ENCODE data around the gene DPEP1.
"Not testable (repeated sequence)": the region's sequence is repeated elsewhere in the genome, so short reads cannot be mapped to it uniquely, and the experiment has no call there.

The DPEP1 gene

DNA sequence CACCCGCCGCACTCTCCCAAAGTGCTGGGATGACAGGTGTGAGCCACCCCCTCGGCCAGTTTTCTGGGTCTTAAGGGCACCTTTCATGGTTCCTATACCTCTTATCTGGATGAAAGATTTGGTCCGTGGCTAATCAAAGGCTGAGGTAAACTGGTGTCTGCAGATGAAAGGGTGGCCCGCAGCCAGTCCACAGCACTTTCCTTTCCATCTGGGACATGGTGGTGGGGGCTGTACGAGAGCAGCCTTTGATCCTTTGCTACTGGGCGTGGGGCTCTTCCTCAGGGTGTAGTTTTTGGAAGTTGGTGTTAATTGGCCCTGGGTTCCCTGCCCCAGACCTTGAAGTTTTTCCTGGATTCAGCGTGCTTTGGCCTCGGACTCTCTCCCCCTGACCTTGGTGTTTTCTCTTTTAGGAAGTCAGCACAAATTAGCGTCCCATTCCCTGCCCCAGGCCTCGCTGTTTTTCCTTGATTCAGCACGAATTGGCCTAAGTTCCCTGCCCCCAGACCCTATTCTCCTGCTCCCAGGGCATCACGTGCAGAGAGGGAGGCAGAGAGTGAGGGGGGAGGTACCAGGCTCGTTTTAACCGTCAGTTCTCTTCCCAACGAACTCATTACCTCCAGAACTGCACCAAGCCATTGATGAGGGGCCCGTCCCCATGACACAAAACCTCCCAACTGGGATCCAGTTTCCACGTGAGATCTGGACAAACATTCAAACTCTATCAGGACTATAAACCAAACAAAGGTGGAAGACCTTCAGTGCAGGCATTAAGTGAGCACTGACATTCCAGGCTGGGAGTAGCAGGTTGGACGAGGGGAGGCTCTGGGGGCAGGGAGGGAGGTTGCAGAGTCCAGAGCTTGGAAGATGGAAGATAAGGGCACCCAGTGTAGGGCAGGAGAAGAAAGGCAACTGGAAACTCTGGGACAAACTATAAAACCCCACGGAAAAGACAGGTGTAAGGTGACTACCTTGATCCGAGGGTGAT, 11.6 kb downstream of the DPEP1 start:
- no peaks in the 10 kb centered on the region for H3K9me3 ChIP-seq (ENCODE audit: insufficient read depth, low read length)
- H2AFZ ChIP-seq (ENCODE audit: low read depth, low read length): no peak overlapping the region
- no peaks in the 10 kb centered on the region for H3K27me3 ChIP-seq (ENCODE audit: low read depth, low read length)
- H3K4me2 ChIP-seq (ENCODE audit: low read length): no peak overlapping the region
- no peaks in the 10 kb centered on the region for H4K20me1 ChIP-seq (ENCODE audit: insufficient read depth, low read length)
- no peaks in the 10 kb centered on the region for H3K36me3 ChIP-seq (replicated peaks; ENCODE audit: low read depth, low read length)
- no peak overlapping the region for H3K4me3 ChIP-seq (ENCODE audit: low read length)
- no peaks in the 10 kb centered on the region for H3K4me1 ChIP-seq (ENCODE audit: low read length)
- H3K27ac ChIP-seq (ENCODE audit: low read length): no peak overlapping the region
- TF ChIP-seq EZH2phosphoT487 (IDR thresholded peaks at IDR 0.05; ENCODE audit: low read depth): no peak
- TF ChIP-seq, protein P1, sequence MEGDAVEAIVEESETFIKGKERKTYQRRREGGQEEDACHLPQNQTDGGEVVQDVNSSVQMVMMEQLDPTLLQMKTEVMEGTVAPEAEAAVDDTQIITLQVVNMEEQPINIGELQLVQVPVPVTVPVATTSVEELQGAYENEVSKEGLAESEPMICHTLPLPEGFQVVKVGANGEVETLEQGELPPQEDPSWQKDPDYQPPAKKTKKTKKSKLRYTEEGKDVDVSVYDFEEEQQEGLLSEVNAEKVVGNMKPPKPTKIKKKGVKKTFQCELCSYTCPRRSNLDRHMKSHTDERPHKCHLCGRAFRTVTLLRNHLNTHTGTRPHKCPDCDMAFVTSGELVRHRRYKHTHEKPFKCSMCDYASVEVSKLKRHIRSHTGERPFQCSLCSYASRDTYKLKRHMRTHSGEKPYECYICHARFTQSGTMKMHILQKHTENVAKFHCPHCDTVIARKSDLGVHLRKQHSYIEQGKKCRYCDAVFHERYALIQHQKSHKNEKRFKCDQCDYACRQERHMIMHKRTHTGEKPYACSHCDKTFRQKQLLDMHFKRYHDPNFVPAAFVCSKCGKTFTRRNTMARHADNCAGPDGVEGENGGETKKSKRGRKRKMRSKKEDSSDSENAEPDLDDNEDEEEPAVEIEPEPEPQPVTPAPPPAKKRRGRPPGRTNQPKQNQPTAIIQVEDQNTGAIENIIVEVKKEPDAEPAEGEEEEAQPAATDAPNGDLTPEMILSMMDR (IDR thresholded peaks at IDR 0.05; ENCODE audit: low read depth, low read length): no peak
- H3K79me2 ChIP-seq (ENCODE audit: low read length): no peaks in the 10 kb centered on the region
- H3K9ac ChIP-seq (ENCODE audit: low read length): no peak overlapping the region

DNA sequence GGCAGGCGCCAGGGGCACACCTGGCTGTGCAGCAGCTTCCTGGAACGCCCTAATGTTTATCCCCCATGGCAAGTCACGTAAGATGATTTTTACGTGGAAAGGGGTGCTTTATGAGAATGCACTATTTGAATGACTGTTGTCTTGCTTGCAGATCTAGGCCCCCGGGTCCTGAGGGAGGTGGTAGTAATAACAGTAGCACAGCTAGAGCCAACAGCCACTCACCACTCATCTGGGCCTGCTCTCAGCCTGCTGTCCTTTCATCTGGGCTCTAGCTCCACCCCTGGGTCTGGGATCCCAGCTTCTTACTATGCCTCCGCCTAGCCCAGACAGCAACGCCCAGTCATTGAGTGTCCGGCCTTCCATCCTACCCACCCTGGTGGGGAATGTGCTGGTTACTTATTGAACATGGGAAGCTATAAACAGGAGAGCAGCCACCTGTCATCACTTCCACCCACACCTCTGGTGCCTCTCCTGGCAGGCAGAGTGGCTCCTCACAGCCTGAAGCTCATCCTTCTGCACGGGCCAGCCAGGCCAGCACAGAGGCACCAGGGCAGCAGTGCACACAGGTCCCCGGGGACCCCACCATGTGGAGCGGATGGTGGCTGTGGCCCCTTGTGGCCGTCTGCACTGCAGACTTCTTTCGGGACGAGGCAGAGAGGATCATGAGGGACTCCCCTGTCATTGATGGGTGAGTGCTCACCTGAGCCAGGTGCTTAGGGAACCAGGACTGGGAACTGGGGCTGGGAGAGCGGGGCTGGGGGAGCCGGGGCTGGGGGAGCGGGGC, 16.6 kb downstream of the DPEP1 start:
- H4K20me1 ChIP-seq (ENCODE audit: insufficient read depth, low read length): no peaks in the 10 kb centered on the region
- no peaks in the 10 kb centered on the region for H3K9me3 ChIP-seq (ENCODE audit: insufficient read depth, low read length)
- no peaks in the 10 kb centered on the region for H3K79me2 ChIP-seq (ENCODE audit: low read length)
- H3K27me3 ChIP-seq (ENCODE audit: low read depth, low read length): peaks cover 5% of the 10 kb centered on the region; the same call in 1 of the 2 replicates
- H3K4me3 ChIP-seq (ENCODE audit: low read length): no peak overlapping the region
- no peak overlapping the region for H3K9ac ChIP-seq (ENCODE audit: low read length)
- no peak overlapping the region for H3K4me2 ChIP-seq (ENCODE audit: low read length)
- no peaks in the 10 kb centered on the region for H3K36me3 ChIP-seq (replicated peaks; ENCODE audit: low read depth, low read length)
- H2AFZ ChIP-seq (ENCODE audit: low read depth, low read length): no peak overlapping the region
- TF ChIP-seq EZH2phosphoT487 (IDR thresholded peaks at IDR 0.05; ENCODE audit: low read depth): no peak
- TF ChIP-seq, protein P1 (IDR thresholded peaks at IDR 0.05; ENCODE audit: low read depth, low read length): no peak
- H3K4me1 ChIP-seq (ENCODE audit: low read length): no peaks in the 10 kb centered on the region
- no peak overlapping the region for H3K27ac ChIP-seq (ENCODE audit: low read length)

DNA sequence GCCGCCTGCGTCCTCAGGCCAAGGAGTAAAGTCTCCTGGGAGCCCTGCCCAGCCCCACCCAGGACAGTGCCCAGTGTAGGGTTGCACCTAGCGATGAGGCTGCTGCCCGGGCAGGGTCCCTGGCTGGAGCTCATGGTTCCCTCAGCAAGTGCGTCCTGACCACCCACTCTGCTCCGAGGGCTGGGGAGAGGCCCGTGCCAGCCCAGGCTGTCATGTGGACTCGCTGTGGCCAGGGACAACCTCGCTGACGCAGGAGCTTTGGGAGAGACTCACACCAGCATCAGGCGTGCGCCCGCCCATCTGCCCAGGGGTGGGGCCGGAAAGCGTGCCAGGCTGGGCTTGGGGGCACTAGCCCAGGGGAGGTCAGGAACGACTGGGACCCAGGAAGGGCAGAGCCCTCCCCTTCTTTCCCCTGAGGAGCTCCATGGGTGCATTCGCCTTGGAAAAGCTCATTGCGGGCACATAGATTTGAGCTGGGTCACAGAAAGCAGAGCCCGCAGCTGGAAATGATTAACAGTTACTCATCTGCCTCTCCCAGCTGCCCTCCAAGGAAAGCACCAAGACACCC, 19.7 kb downstream of the DPEP1 start:
- Histone ChIP-seq H2AFZ (ENCODE audit: low read depth, low read length) (no peak overlapping the region), H3K27ac (ENCODE audit: low read length) (no peak overlapping the region), H3K4me3 (ENCODE audit: low read length) (no peak overlapping the region)

DNA sequence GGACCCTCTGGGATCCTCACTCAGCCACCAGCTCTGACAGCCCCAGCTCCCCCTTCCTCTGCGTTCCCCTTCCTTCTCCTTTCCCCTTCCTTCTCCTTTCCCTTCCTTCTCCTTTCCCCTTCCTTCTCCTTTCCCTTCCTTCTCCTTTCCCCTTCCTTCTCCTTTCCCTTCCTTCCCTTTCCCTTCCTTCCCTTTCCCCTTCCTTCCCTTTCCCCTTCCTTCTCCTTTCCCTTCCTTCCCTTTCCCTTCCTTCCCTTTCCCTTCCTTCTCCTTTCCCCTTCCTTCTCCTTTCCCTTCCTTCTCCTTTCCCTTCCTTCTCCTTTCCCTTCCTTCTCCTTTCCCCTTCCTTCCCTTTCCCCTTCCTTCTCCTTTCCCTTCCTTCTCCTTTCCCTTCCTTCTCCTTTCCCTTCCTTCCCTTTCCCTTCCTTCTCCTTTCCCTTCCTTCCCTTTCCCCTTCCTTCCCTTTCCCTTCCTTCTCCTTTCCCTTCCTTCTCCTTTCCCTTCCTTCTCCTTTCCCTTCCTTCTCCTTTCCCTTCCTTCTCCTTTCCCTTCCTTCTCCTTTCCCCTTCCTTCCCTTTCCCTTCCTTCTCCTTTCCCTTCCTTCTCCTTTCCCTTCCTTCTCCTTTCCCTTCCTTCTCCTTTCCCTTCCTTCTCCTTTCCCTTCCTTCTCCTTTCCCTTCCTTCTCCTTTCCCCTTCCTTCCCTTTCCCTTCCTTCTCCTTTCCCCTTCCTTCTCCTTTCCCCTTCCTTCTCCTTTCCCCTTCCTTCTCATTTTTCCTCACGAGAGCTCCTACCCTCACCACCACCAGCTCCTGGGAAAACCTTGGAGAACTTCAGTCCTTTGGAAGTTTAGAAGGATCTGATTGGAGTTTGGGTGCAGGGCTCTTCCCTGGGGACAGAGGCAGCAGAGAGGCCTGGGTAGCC, 21.3 kb downstream of the DPEP1 start:
- not testable (repeated sequence) for H3K9me3 ChIP-seq (ENCODE audit: insufficient read depth, low read length); H3K27me3 ChIP-seq (ENCODE audit: low read depth, low read length); H3K4me3 ChIP-seq (ENCODE audit: low read length); H3K36me3 ChIP-seq (replicated peaks; ENCODE audit: low read depth, low read length); H3K4me1 ChIP-seq (ENCODE audit: low read length); H3K9ac ChIP-seq (ENCODE audit: low read length); H3K79me2 ChIP-seq (ENCODE audit: low read length); H3K27ac ChIP-seq (ENCODE audit: low read length); H2AFZ ChIP-seq (ENCODE audit: low read depth, low read length); H4K20me1 ChIP-seq (ENCODE audit: insufficient read depth, low read length); H3K4me2 ChIP-seq (ENCODE audit: low read length)

More for the DNA sequence above, 19.7 kb downstream of the DPEP1 start:
- Histone ChIP-seq H3K9me3 (ENCODE audit: insufficient read depth, low read length) (no peaks in the 10 kb centered on the region), H3K36me3 (replicated peaks; ENCODE audit: low read depth, low read length) (no peaks in the 10 kb centered on the region), H3K27me3 (ENCODE audit: low read depth, low read length) (peaks cover 5% of the 10 kb centered on the region; the same call in 1 of the 2 replicates), H4K20me1 (ENCODE audit: insufficient read depth, low read length) (no peaks in the 10 kb centered on the region), H3K79me2 (ENCODE audit: low read length) (no peaks in the 10 kb centered on the region), H3K9ac (ENCODE audit: low read length) (no peak overlapping the region), H3K4me2 (ENCODE audit: low read length) (no peak overlapping the region), H3K4me1 (ENCODE audit: low read length) (no peaks in the 10 kb centered on the region)
- no peak for TF ChIP-seq EZH2phosphoT487 (IDR thresholded peaks at IDR 0.05; ENCODE audit: low read depth)
- TF ChIP-seq, protein P1 (IDR thresholded peaks at IDR 0.05; ENCODE audit: low read depth, low read length): no peak
